ENCODE data around the gene CFAP100.

CFAP100 gene

DNA sequence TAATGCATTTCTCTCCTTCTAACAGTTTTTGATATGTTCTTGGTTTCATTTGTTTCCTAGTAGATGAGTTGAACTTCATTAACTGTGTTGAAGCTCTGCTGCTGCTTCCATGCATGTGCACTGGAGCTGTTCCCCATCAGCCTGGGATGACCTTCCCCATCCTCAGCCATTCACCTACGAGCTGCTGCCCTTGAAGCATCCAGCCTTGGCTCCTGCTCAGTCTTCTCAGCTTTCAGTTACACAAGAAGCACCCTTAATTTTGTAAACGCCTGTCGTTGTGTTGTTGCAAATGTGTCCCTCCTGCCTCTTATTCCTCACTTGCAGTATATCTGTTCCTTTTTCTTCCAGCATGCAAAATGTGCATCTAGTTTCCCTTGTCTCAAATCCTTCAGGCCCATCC, 89.4 kb downstream of the CFAP100 start:
- TF ChIP-seq CTCF (conservative IDR thresholded peaks at IDR 0.05; ENCODE audit: low read depth): no peak
- ChIA-PET CTCF (no interaction called here), POLR2A (ENCODE audit: low non-redundant PET) (no interaction called here)
- no peak for DNase-seq (ENCODE audit: low spot score)
- no peak overlapping the region for H3K27ac ChIP-seq

DNA sequence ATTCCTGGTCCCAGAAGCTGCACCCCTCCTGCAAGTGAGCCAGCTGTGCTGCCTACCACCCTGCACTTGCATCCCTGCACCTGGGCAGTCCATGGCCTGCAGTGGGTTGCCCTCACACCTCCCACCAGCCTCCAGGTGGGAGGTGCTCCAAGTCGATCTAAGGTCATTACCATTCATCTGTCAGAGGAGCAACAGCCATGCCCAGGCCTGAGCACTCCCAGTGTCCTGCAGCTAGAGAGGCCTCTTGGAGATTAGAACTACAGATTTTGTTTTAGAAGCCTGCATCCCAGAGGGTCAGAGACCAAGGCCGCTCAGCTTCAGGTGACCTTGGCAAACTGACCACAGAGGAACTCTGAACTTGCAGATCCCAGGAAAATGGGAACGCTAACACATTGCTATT, 90.0 kb downstream of the CFAP100 start:
- ChIA-PET POLR2A (ENCODE audit: low non-redundant PET) (no interaction called here), CTCF (no interaction called here)
- no peak for TF ChIP-seq CTCF (conservative IDR thresholded peaks at IDR 0.05; ENCODE audit: low read depth)
- no peak for DNase-seq (ENCODE audit: low spot score)
- no peak overlapping the region for H3K27ac ChIP-seq

GRCh38 chr3:126485176-126485897, 90.6 kb downstream of the CFAP100 start:
- CTCF ChIA-PET: no interaction called here
- no peak overlapping the region; the same call in 1 of the 2 replicates for H3K27ac ChIP-seq
- POLR2A ChIA-PET (ENCODE audit: low non-redundant PET): no interaction called here
- no peak for TF ChIP-seq CTCF (conservative IDR thresholded peaks at IDR 0.05; ENCODE audit: low read depth)
- no peak for DNase-seq (ENCODE audit: low spot score)

DNA sequence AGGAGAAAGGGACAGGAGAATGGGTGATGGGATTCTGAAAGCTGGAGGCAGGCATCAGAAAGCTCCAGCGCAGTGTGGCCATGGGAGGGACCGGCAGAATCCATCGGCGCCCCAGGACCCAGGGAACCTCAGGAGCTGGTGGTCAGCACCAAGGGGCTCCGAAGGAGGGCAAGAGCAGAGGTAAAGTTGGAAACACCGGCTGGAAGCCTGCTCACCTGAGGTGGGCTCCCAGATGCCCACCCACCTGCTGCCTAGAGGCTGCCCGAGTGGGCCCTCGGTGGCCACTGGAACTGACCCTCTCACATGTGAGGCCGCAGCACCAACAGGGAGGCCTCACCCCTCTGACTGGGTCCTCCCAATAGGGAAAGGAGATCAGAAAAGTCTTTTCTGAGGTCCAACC, 91.2 kb downstream of the CFAP100 start:
- no peak for DNase-seq (ENCODE audit: low spot score)
- H3K27ac ChIP-seq: peak overlapping the region; percentile 74
- CTCF ChIA-PET: interaction anchor here (0.5 kb wide), 1 partner anchor 26 kb away, joined by 3 read pairs; no protein-coding TSS in a partner anchor
- POLR2A ChIA-PET (ENCODE audit: low non-redundant PET): no interaction called here
- no peak for TF ChIP-seq CTCF (conservative IDR thresholded peaks at IDR 0.05; ENCODE audit: low read depth)

Measured in RWPE1 (cell line).